ENCODE measurements around the gene VSIG1.

GRCh38 chrX:108097380-108097779 is 52.5 kb downstream of the VSIG1 start:
- no peak for TF ChIP-seq CTCF (IDR thresholded peaks at IDR 0.05)
- TF ChIP-seq POLR2A (IDR thresholded peaks at IDR 0.05) = no peak
